Astrocyte (in vitro differentiated cells and primary cell): ENCODE results near the gene PLSCR3.

ENCODE experiments used
- EZH2 ChIP-seq: IDR thresholded peaks from 2 replicates; pipeline ENCODE4 v1.6.1; 2012; ENCODE audit warnings: mild to moderate bottlenecking, low read length, inconsistent platforms; ENCODE audit not compliant: insufficient read depth
- TF ChIP-seq, protein P1 (sequence below): IDR thresholded peaks from 2 replicates; pipeline ENCODE4 v1.5.1; 2011; ENCODE audit warnings: low read depth, mild to moderate bottlenecking, inconsistent platforms, low read length, moderate library complexity; ENCODE audit not compliant: insufficient read depth

DNA sequence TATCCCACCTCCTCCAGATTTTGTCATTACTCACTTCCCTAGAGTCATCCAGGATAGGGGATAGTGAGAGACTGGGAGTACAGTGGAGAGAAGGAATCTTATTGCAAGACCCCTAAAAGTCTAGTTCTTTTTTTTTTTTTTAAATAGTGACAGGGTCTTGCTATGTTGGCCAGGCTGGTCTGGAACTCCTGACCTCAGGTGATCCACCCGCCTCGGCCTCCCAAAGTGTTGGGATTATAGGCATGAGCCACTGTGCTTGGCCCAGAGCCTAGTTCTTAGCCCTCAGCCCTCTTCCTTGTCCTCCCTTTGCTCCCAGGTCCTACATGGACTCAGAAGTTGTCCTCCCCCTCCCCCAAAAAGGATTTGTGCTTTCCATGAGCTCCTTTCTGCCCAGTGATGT lies 47.8 kb upstream of the PLSCR3 start:
- TF ChIP-seq, protein P1, sequence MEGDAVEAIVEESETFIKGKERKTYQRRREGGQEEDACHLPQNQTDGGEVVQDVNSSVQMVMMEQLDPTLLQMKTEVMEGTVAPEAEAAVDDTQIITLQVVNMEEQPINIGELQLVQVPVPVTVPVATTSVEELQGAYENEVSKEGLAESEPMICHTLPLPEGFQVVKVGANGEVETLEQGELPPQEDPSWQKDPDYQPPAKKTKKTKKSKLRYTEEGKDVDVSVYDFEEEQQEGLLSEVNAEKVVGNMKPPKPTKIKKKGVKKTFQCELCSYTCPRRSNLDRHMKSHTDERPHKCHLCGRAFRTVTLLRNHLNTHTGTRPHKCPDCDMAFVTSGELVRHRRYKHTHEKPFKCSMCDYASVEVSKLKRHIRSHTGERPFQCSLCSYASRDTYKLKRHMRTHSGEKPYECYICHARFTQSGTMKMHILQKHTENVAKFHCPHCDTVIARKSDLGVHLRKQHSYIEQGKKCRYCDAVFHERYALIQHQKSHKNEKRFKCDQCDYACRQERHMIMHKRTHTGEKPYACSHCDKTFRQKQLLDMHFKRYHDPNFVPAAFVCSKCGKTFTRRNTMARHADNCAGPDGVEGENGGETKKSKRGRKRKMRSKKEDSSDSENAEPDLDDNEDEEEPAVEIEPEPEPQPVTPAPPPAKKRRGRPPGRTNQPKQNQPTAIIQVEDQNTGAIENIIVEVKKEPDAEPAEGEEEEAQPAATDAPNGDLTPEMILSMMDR, result no peak
- TF ChIP-seq EZH2, result no peak
